ENCODE results near the gene DBP. TPM values are rescaled to one million over a fixed set of nuclear protein-coding genes. Genes with fewer than 3 reads are reported as not detected.

Gene DBP
- total and polyA plus RNA-seq, 2 experiments from 2014 or later: 5.7 to 6.3 TPM

- no peak for TF ChIP-seq EZH2phosphoT487 (IDR thresholded peaks at IDR 0.05; ENCODE audit: unreplicated experiment)
- TF ChIP-seq ZNF114 (CRISPR knock-in tag; IDR thresholded peaks at IDR 0.05): no peak
- no peak for TF ChIP-seq ZNF331 (CRISPR knock-in tag; IDR thresholded peaks at IDR 0.05; ENCODE audit: low read depth)
Measured at GRCh38 chr19:48595833-48596232, 41.3 kb downstream of the DBP start (continued).

GRCh38 chr19:48595171-48595570 is 42.0 kb downstream of the DBP start:
- no peaks in the 10 kb centered on the region; the same call in 2 of the 3 replicates for H3K36me3 Mint-ChIP-seq (ENCODE audit: low read depth)
- ATAC-seq (no peak), DNase-seq (ENCODE audit: low spot score) (no peak)
- H4K20me1 ChIP-seq (replicated peaks; ENCODE audit: insufficient read depth): no peaks in the 10 kb centered on the region
- no peaks in the 10 kb centered on the region for H3K36me3 ChIP-seq (ENCODE audit: insufficient read depth)
- no peak overlapping the region for H3K4me3 ChIP-seq
- no peak overlapping the region for H2AFZ ChIP-seq
- no peak overlapping the region for H3K4me2 ChIP-seq
- H3K27me3 ChIP-seq (ENCODE audit: insufficient read depth): no peaks in the 10 kb centered on the region
- TF ChIP-seq EZH2phosphoT487 (IDR thresholded peaks at IDR 0.05; ENCODE audit: unreplicated experiment) (no peak), POLR2AphosphoS5 (IDR thresholded peaks at IDR 0.05; ENCODE audit: low read depth) (no peak), ETS1 (IDR thresholded peaks at IDR 0.05) (no peak)
- H3K79me2 ChIP-seq (replicated peaks; ENCODE audit: insufficient read depth): no peaks in the 10 kb centered on the region
- no peaks in the 10 kb centered on the region for H3K9me2 ChIP-seq (ENCODE audit: insufficient read depth)
- H3K4me3 Mint-ChIP-seq: no peak overlapping the region
- H3K27ac ChIP-seq (ENCODE audit: low read depth): no peak overlapping the region
- H3F3A ChIP-seq (replicated peaks; ENCODE audit: low read depth): no peaks in the 10 kb centered on the region
- H3K9me3 Mint-ChIP-seq: no peaks in the 10 kb centered on the region
- H3K4me1 ChIP-seq (ENCODE audit: insufficient read depth): no peaks in the 10 kb centered on the region
- H3K27me3 Mint-ChIP-seq (ENCODE audit: insufficient read depth, low read depth, poor library complexity): peaks cover 17% of the 10 kb centered on the region
- H3K27ac Mint-ChIP-seq: no peak overlapping the region
- no peaks in the 10 kb centered on the region for H3K4me1 Mint-ChIP-seq

GRCh38 chr19:48591021-48591420 is 46.2 kb downstream of the DBP start:
- no peaks in the 10 kb centered on the region for H4K20me1 ChIP-seq (replicated peaks; ENCODE audit: insufficient read depth)
- H2AFZ ChIP-seq: no peak overlapping the region
- H3K36me3 Mint-ChIP-seq (ENCODE audit: low read depth): no peaks in the 10 kb centered on the region
- H3K79me2 ChIP-seq (replicated peaks; ENCODE audit: insufficient read depth): no peaks in the 10 kb centered on the region
- no peaks in the 10 kb centered on the region for H3K36me3 ChIP-seq (ENCODE audit: insufficient read depth)
- TF ChIP-seq EZH2 (IDR thresholded peaks at IDR 0.05; ENCODE audit: low read depth, unreplicated experiment) (no peak), CTCF (conservative IDR thresholded peaks at IDR 0.05; ENCODE audit: low read depth in 2 of 2) (peak; percentile 44 to 49)
- no peaks in the 10 kb centered on the region for H3K27me3 ChIP-seq (ENCODE audit: insufficient read depth)
- H3K9me2 ChIP-seq (ENCODE audit: insufficient read depth): no peaks in the 10 kb centered on the region
- H3K9me3 Mint-ChIP-seq: no peaks in the 10 kb centered on the region; the same call in 2 of the 3 replicates
- peak; percentile 56 for ATAC-seq
- DNase-seq (ENCODE audit: low spot score): peak; percentile 73
- no peaks in the 10 kb centered on the region for H3F3A ChIP-seq (replicated peaks; ENCODE audit: low read depth)
- peaks cover 4% of the 10 kb centered on the region; the same call in 2 of the 3 replicates for H3K4me1 Mint-ChIP-seq
- H3K4me3 Mint-ChIP-seq: no peak overlapping the region
- no peak overlapping the region for H3K27ac ChIP-seq (ENCODE audit: low read depth)
- no peaks in the 10 kb centered on the region for H3K4me1 ChIP-seq (ENCODE audit: insufficient read depth)
- H3K4me2 ChIP-seq: no peak overlapping the region
- no peak overlapping the region for H3K27ac Mint-ChIP-seq
- peaks cover 34% of the 10 kb centered on the region for H3K27me3 Mint-ChIP-seq (ENCODE audit: insufficient read depth, low read depth, poor library complexity)
- no peak overlapping the region for H3K4me3 ChIP-seq

Measured in GM23338 (cell line).